ENCODE data around the gene PRPF39. TPM values are rescaled to one million over a fixed set of nuclear protein-coding genes. Genes with fewer than 3 reads are reported as not detected.

The PRPF39 gene
- polyA plus RNA-seq, 1 donor from 2014 or later = 138 TPM

- H2AFZ ChIP-seq (ENCODE audit: low read depth, low read length) = no peak overlapping the region
- H4K20me1 ChIP-seq (ENCODE audit: insufficient read depth) = no peaks in the 10 kb centered on the region
- TF ChIP-seq CTCF (IDR thresholded peaks at IDR 0.05; ENCODE audit: poor library complexity, severe bottlenecking) (no peak), MXI1 (conservative IDR thresholded peaks at IDR 0.05; ENCODE audit: poor library complexity, severe bottlenecking) (no peak), POLR2AphosphoS5 (IDR thresholded peaks at IDR 0.05) (no peak), TAF1 (IDR thresholded peaks at IDR 0.05; ENCODE audit: low read depth) (no peak), RAD21 (conservative IDR thresholded peaks at IDR 0.05) (no peak), REST (IDR thresholded peaks at IDR 0.05; ENCODE audit: borderline replicate concordance) (no peak), EZH2 (IDR thresholded peaks at IDR 0.05; ENCODE audit: borderline replicate concordance, insufficient read depth, low read length, poor library complexity, severe bottlenecking) (no peak), SMC3 (conservative IDR thresholded peaks at IDR 0.05; ENCODE audit: poor library complexity) (no peak), EP300 (conservative IDR thresholded peaks at IDR 0.05; ENCODE audit: poor library complexity, severe bottlenecking) (no peak)
- H3K4me2 ChIP-seq (ENCODE audit: low read length) = no peak overlapping the region
- no peaks in the 10 kb centered on the region for H3F3A ChIP-seq (ENCODE audit: insufficient read depth, low read length, poor library complexity, severe bottlenecking)
- no peak overlapping the region for H3K27ac ChIP-seq (ENCODE audit: low read length)
- H3K9ac ChIP-seq (ENCODE audit: low read length) = no peak overlapping the region
- no peak overlapping the region for H3K4me3 ChIP-seq (ENCODE audit: low read length)
- H3K79me2 ChIP-seq (replicated peaks; ENCODE audit: insufficient read depth, low read length) = no peaks in the 10 kb centered on the region
- H3K9me2 ChIP-seq (ENCODE audit: insufficient read depth, low read length) = no peaks in the 10 kb centered on the region
- peaks cover 20% of the 10 kb centered on the region for H3K36me3 ChIP-seq (ENCODE audit: insufficient read depth, low read length)
- no peaks in the 10 kb centered on the region for H3K9me3 ChIP-seq (ENCODE audit: low read length)
- no peaks in the 10 kb centered on the region for H3K27me3 ChIP-seq (ENCODE audit: insufficient read depth, low read depth, low read length)
Observed at GRCh38 chr14:45039390-45039789, 44.5 kb upstream of the PRPF39 start.

- no peak for TF ChIP-seq TAF1 (IDR thresholded peaks at IDR 0.05; ENCODE audit: low read depth)
- TF ChIP-seq RAD21 (conservative IDR thresholded peaks at IDR 0.05) = no peak
- no peak for TF ChIP-seq SMC3 (conservative IDR thresholded peaks at IDR 0.05; ENCODE audit: poor library complexity)
- no peak for TF ChIP-seq EP300 (conservative IDR thresholded peaks at IDR 0.05; ENCODE audit: poor library complexity, severe bottlenecking)
- TF ChIP-seq CTCF (IDR thresholded peaks at IDR 0.05; ENCODE audit: poor library complexity, severe bottlenecking) = no peak
- no peak for TF ChIP-seq MXI1 (conservative IDR thresholded peaks at IDR 0.05; ENCODE audit: poor library complexity, severe bottlenecking)
- no peak for TF ChIP-seq POLR2AphosphoS5 (IDR thresholded peaks at IDR 0.05)
- TF ChIP-seq EZH2 (IDR thresholded peaks at IDR 0.05; ENCODE audit: borderline replicate concordance, insufficient read depth, low read length, poor library complexity, severe bottlenecking) = no peak
- no peak for TF ChIP-seq REST (IDR thresholded peaks at IDR 0.05; ENCODE audit: borderline replicate concordance)
- Histone ChIP-seq H3K27ac (ENCODE audit: low read length) (no peak overlapping the region), H3K27me3 (ENCODE audit: insufficient read depth, low read depth, low read length) (no peaks in the 10 kb centered on the region), H3F3A (ENCODE audit: insufficient read depth, low read length, poor library complexity, severe bottlenecking) (no peaks in the 10 kb centered on the region), H3K9me3 (ENCODE audit: low read length) (no peaks in the 10 kb centered on the region), H3K36me3 (ENCODE audit: insufficient read depth, low read length) (peaks cover 27% of the 10 kb centered on the region), H3K9me2 (ENCODE audit: insufficient read depth, low read length) (no peaks in the 10 kb centered on the region), H4K20me1 (ENCODE audit: insufficient read depth) (no peaks in the 10 kb centered on the region), H3K4me3 (ENCODE audit: low read length) (no peak overlapping the region), H3K4me2 (ENCODE audit: low read length) (no peak overlapping the region), H3K9ac (ENCODE audit: low read length) (no peak overlapping the region), H3K79me2 (replicated peaks; ENCODE audit: insufficient read depth, low read length) (no peaks in the 10 kb centered on the region), H2AFZ (ENCODE audit: low read depth, low read length) (no peak overlapping the region)
Observed at GRCh38 chr14:45041641-45042040, 42.3 kb upstream of the PRPF39 start.

All from neural cell (in vitro differentiated cells).